ENCODE data around the gene MFGE8.

Gene MFGE8

DNA sequence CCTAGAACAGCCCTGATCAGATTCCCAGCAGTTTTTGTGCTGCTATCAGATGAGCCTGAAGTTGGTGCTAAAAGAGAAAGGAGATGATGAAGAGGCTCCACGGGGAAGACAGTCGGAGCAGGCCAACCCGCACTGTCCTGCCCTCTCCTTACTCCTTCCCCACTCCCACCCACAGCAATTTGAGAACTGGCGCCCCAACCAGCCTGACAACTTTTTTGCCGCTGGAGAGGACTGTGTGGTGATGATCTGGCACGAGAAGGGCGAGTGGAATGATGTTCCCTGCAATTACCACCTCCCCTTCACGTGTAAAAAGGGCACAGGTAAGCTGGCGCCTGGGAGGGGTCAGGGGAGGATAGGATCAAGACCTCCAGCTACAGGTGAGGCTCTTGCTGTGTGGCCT lies 40.5 kb downstream of the MFGE8 start:
- DNase-seq (ENCODE audit: low read depth in 2 of 2) = no peak

- DNase-seq (ENCODE audit: low read depth in 2 of 2) = no peak
Measured at GRCh38 chr15:88872106-88872505, 41.1 kb downstream of the MFGE8 start.

DNA sequence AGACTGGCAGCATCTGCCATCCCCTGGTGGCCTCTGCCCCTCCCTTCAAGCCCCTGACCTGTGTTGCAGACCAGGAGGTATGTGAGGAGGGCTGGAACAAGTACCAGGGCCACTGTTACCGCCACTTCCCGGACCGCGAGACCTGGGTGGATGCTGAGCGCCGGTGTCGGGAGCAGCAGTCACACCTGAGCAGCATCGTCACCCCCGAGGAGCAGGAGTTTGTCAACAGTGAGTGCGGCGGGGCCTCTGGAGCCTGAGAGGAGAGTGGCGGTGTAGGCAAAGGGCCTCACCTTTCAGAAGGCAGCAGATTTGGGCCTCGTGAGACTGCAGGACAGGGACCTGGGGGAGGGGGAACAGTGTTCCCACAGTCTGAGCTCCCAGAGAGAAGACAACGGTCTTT lies 41.9 kb downstream of the MFGE8 start:
- DNase-seq (ENCODE audit: low read depth in 2 of 2) = no peak

DNA sequence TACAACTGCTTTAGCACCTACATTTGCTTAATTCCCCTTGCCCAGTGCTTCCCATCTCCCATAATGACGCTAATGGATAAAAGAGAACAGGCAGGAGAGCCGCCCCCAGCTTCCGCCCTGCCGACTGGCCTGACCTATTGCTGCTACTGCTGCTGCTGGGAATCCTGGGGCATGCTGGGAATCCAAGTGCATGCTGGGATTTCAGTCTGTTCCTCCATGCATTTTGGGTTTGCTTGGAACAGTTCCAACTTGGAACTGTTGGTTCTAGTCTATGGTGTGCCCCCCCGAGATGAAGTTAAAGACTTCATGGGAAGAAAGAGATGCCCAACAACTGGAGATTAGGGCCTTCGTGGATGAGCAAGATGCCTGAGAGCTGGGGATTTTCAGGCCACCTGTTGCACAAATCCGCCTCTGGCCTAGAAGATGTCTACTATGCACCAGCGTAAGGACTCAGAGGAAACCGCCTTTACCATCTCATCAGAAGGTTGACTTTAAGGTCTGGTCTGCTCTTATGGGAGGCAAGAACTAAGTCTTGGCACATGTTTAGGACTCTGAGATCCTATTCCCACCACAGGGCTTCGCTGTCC lies 46.8 kb downstream of the MFGE8 start:
- no peak for DNase-seq (ENCODE audit: low read depth in 2 of 2)

GRCh38 chr15:88865498-88866099 lies 47.6 kb downstream of the MFGE8 start:
- DNase-seq (ENCODE audit: low read depth in 2 of 2) = no peak

GRCh38 chr15:88864861-88865497 lies 48.2 kb downstream of the MFGE8 start:
- no peak for DNase-seq (ENCODE audit: low read depth in 2 of 2)

DNA sequence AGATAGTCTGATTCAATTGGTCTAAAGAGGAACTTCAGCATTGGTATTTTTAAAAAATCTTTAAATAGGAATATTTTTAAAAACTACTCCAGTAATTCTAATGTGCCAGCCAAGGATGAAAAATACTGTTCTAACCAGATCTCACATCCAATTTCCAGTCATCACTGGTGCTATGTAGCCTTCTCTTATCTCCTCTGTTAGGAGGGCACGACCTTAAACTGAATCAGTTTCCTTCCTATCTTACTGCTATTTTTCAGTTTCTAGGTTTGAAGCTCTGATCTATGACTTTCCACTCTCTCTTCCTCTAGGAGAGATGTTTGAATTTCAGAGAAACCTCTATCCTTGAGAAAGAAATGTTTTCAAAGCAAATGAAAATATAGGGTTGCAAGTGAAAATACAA lies 49.8 kb downstream of the MFGE8 start:
- no peak for DNase-seq (ENCODE audit: low read depth in 2 of 2)

DNA sequence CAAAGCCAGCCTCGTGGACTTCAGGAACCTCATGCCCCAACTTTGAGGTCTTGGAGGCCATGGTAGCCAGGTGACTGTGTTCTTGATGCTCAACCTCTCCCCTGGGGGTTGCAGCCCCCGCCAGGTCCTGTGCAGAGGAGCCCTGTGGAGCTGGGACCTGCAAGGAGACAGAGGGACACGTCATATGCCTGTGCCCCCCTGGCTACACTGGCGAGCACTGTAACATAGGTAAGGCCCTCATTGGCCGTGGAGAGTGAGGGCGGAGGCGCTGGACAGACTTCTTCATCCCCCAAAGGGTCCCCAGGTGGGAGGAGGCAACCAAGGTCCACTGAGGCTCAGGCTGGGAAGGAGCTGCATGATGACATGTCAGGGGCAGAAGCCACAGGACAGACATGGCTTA lies 53.0 kb downstream of the MFGE8 start:
- DNase-seq (ENCODE audit: low read depth in 2 of 2) = no peak

- no peak for DNase-seq (ENCODE audit: low read depth in 2 of 2)
Measured at GRCh38 chr15:88859550-88859949, 53.6 kb downstream of the MFGE8 start.

GRCh38 chr15:88858934-88859333 lies 54.2 kb downstream of the MFGE8 start:
- DNase-seq (ENCODE audit: low read depth in 2 of 2) = no peak

- no peak for DNase-seq (ENCODE audit: low read depth in 2 of 2)
Measured at GRCh38 chr15:88852476-88852875, 60.7 kb downstream of the MFGE8 start.

DNA sequence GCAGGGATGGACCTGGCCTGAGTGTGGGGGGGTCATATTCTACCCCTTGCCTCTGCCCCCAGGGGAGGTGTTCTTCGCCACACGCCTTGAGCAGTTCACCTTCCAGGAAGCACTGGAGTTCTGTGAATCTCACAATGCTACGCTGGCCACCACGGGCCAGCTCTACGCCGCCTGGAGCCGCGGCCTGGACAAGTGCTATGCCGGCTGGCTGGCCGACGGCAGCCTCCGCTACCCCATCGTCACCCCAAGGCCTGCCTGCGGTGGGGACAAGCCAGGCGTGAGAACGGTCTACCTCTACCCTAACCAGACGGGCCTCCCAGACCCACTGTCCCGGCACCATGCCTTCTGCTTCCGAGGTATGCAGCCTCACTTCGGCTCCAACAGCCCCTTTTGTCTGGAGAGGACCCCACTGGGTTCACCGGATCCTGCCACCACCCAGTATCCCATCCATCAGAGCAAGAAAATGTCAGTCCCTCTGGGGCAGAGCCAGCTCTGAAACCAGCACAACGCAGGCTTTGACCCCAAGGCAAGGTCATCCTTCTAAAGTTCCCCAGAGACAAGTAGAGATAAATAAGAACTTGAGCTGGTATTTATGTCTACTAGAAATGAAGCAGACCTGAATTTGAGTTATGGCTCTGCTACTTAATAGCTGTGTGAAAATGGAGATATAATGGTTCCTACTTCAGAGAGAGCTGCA lies 63.7 kb downstream of the MFGE8 start:
- DNase-seq (ENCODE audit: low read depth in 2 of 2) = no peak

Measured in stimulated activated CD8-positive, alpha-beta memory T cell treated with anti-CD3 and anti-CD28 coated beads, Interleukin-2, amount 100 ng/mL, for 48 hours (primary cell).